Left lobe of liver (tissue), 2 donors: ENCODE data around the gene COL19A1. TPM values are rescaled to one million over a fixed set of nuclear protein-coding genes. Genes with fewer than 3 reads are reported as not detected.

ENCODE experiments used
- ATAC-seq: fragments of 200-7000 bp; cut with Tn5 transposase; one replicate; pipeline ENCODE4 v1.9.1; 2020; ENCODE audit warnings: mild to moderate bottlenecking, moderate library complexity
- DNase-seq: peaks from one replicate; pipeline ENCODE4 v3.0.0-alpha.2; 2020; ENCODE audit warnings: low spot score
- total RNA-seq: library from RNA; stranded (reverse); gene quantifications from one replicate; pipeline ENCODE4 v1.2.1, GENCODE V29; 2021
- donor health status: DM: no; HTN: no; CAD: no; lungs with moderate emphysema.
- donor health status: DM: no; HTN: yes; CAD: no.

Gene COL19A1
- total RNA-seq, 1 donor from 2014 or later: 0.10 TPM

GRCh38 chr6:70118670-70119069, 252.3 kb downstream of the COL19A1 start:
- DNase-seq (no peak), ATAC-seq (no peak)

GRCh38 chr6:70119218-70119835, 253.0 kb downstream of the COL19A1 start:
- ATAC-seq: peak; percentile 91
- peak; percentile 47 for DNase-seq

DNA sequence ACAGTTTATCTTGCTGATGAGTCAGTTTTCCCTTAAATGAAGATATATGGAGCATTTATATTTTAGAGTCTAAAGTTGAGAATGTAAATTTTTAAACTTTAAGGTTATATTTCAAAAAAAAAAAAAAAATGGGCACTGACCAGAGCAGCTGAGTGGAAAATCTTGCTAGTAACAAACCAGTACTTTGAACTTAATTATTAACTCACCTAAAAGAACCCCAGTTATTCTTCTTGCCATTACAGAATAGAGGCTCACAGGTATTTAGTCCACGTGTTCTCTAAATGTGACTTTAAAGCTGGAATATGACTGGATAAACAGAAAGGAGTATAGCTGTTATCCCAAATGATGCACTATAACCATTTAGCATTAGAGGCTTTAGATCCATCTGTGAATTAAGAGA, 258.1 kb downstream of the COL19A1 start:
- DNase-seq (no peak), ATAC-seq (no peak)

GRCh38 chr6:70124882-70125545, 258.7 kb downstream of the COL19A1 start:
- no peak for ATAC-seq

GRCh38 chr6:70125602-70126001, 259.2 kb downstream of the COL19A1 start:
- no peak for DNase-seq

More at GRCh38 chr6:70124882-70125545, 258.7 kb downstream of the COL19A1 start:
- DNase-seq: no peak

DNA sequence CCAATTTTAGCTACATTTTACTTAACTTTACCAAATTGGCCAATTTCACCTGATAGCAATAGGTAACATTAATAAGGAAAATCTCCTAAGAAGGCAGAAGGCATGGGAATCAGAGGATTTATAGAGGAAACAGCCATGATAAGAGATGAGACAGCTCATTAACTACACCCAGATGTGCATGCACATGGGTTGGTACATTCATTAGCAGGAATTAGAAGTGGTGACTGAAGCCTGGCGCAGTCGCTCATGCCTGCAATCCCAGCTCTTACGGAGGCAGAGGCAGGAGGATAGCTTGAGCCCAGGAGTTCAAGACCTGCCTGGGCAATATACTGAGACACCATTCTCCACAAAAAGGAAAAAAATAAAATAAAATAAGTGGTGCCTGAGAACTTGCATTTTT, 263.0 kb downstream of the COL19A1 start:
- ATAC-seq (no peak), DNase-seq (no peak)

More at GRCh38 chr6:70125602-70126001, 259.2 kb downstream of the COL19A1 start:
- no peak for ATAC-seq

DNA sequence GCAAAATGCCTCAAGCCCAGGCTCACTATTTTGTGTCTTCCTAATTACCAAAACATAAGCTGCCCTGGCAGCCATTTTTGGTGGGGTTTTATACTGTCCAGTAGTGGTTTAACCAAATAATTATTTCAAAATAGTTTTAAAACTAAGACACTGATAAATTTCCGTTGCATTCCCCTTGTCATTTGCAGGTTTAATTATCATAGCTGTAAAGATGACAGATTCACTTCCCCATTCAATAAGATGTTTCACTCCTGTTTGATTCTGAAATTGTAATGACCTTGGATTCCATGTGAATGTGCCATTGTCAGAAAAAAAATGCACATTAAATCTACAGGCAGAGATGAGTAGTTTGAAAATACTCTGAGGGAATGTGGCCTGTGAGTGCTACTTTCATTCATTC, 264.5 kb downstream of the COL19A1 start:
- ATAC-seq: no peak
- no peak for DNase-seq

DNA sequence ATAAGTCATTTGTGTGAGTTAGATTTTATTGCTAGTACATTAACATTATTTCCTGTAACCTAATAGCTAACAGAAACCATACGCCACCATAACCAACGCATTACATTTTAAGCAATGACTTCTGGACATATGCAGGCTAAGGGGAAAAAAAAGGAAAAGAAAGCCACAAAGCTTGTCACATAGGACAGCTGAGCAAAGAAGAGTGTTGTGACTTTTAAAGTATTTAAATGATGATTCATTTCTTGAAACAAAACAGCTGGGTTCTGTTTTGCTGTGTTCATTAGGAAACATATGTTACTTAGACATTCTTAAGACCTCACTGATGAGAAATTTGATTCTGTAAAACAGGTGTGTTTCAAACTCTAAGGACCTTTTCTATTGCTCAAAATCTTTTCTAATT, 265.2 kb downstream of the COL19A1 start:
- DNase-seq (no peak), ATAC-seq (no peak)

- ATAC-seq: no peak
- no peak for DNase-seq
Measured at GRCh38 chr6:70133246-70133645, 266.9 kb downstream of the COL19A1 start.

- ATAC-seq (no peak), DNase-seq (no peak)
Measured at GRCh38 chr6:70134542-70134941, 268.2 kb downstream of the COL19A1 start.

- ATAC-seq (no peak), DNase-seq (no peak)
Measured at GRCh38 chr6:70135219-70136160, 269.1 kb downstream of the COL19A1 start.

DNA sequence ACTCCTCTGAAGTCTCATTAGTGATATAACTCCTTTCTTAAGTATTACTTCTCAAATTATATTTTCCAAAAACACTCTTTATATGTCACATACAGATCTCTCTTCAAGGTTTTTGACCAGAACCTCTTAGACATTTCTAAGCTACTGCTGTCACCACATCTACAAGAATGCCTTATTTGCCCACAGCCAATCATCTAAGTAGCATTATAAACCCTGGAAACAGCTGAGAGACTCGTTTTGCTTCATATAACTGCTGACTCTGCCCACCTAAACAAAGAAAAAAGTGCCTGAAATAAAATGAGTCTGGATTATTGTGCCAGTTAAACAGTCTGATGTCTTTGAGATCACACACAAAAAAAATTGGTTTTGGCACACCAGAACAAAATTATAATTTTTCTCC, 270.6 kb downstream of the COL19A1 start:
- ATAC-seq (no peak), DNase-seq (no peak)

- no peak for ATAC-seq
- DNase-seq: no peak
Measured at GRCh38 chr6:70140496-70140895, 274.1 kb downstream of the COL19A1 start.

DNA sequence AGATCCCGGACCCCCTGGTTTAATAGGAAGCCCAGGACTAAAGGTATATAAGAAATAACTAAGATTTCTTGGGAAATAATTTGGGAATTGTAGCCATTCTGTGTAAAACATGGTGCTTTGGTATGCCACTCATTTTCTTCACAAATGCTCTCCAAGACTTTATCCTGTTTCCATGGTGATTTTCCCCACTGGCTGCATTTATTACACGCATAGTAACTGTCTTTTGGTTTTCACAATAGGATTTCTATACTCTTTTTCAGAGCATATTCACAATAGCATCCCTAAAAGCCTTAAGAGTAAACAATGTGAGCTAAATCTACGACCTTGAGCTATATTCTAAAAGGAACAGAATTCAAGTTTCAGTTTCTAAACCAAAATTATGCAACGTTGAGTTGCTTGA, 275.7 kb downstream of the COL19A1 start:
- no peak for ATAC-seq
- no peak for DNase-seq

DNA sequence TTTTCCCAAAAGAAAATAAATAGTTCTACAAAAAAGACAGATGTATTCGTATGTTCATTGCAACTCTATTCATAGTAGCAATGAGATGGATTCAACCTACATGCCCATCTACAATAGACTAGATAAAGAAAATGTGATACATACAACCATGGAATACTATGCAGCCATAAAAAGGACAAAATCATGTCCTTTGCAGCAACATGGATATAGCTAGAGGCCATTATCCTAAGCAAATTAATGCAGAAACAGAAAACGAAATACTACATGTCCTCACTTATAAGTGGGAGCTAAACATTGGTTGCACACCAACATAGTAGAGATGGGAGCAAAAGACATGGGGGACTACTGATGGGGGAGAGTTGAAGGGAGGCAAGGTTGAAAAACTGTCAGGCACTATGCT, 278.8 kb downstream of the COL19A1 start:
- DNase-seq (no peak), ATAC-seq (no peak)

DNA sequence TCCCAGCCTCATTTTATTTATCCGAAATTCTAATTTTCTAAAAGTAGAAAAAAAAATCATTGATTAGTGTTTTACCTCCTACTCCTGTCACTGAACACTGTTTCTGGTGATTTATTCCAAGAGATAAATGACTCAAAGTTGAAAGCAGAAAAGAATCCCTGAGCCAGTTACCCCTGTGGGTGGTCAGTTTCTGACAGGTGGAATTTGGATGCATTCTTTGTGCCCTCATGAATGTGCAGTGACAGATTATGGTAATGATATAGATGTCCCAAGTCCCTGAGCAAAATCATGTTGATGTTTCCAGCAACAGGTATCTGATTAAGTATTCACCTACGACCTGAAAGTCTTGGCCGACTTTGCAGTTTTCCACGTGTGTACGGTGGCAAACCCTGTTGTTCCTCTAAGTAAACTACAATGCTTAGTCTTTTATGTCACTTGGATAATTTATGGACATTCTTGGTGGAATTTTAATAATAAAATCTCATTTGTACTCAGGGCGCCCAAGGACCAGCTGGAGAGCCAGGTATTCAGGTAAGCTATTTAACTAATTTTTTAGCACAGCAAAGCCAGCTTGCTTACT, 282.9 kb downstream of the COL19A1 start:
- no peak for ATAC-seq

GRCh38 chr6:70150521-70150920, 284.2 kb downstream of the COL19A1 start:
- ATAC-seq (no peak), DNase-seq (no peak)

More for the DNA sequence above, 282.9 kb downstream of the COL19A1 start:
- DNase-seq: no peak

DNA sequence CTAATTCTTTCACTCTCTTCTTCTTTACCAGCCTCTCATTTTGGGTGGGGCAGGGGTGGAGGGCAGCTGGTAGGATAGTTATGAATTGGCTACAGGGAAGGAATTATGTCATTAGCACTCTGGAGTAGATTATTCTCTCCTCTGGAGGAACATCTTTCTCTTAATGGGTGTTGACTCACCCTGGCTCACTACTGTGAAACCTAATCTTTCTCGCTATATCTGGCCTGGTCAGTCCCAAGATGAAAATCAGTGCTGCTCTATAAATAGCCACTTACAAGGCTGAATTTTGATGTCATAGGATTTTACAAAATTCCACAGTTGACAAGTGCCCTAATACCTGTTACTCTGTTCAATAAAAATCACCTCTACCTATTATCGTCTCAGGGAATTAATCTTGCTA, 285.3 kb downstream of the COL19A1 start:
- ATAC-seq: no peak

GRCh38 chr6:70152786-70153185, 286.4 kb downstream of the COL19A1 start:
- no peak for DNase-seq
- no peak for ATAC-seq

More for the DNA sequence above, 285.3 kb downstream of the COL19A1 start:
- no peak for DNase-seq

GRCh38 chr6:70157086-70157485, 290.7 kb downstream of the COL19A1 start:
- ATAC-seq (no peak), DNase-seq (no peak)

GRCh38 chr6:70160276-70160675, 293.9 kb downstream of the COL19A1 start:
- ATAC-seq: no peak
- no peak for DNase-seq
